GM10266 (cell line): ENCODE data around the gene CYTH1.

Experiments used
- DNase-seq: peaks from one replicate; pipeline ENCODE4 v3.0.0; 2012; ENCODE audit errors: extremely low spot score
- TF ChIP-seq, protein P1 (sequence below): IDR thresholded peaks from 2 replicates; pipeline ENCODE4 v1.5.1; 2012; ENCODE audit warnings: mild to moderate bottlenecking, low read depth; ENCODE audit not compliant: control insufficient read depth, insufficient read depth; ENCODE audit errors: missing control alignments

The CYTH1 gene

DNA sequence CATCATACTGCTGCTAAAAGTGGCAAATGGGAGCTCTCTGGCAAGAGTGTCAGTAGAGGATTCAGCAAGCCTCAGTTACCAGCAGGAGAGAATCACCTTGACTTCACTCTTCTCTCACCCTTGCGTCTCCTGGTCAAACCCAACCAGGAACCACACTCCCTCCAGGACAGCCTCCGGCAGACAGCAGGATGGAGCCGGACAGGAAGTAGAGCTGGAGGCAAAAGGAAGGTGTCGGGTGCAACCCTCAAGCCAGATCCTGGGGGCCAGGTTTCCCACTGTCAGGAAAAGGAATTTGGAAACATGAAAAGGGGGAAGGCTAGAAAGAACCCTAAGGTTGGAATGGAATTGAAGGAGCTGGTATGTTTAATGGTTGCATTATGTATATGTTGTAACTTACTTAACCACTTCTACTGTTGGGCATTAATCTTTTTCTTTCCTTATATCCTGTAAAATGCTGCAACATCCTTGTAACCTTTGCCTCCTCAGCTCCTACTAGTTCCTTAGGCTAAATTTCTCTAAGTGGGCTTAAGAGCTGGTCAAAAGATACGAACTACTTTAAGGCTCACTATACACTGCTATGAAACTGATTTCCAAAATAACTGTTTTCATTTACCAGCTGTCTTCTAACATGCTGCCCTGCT is 40.3 kb downstream of the CYTH1 start:
- no peak for DNase-seq
- TF ChIP-seq, protein P1, sequence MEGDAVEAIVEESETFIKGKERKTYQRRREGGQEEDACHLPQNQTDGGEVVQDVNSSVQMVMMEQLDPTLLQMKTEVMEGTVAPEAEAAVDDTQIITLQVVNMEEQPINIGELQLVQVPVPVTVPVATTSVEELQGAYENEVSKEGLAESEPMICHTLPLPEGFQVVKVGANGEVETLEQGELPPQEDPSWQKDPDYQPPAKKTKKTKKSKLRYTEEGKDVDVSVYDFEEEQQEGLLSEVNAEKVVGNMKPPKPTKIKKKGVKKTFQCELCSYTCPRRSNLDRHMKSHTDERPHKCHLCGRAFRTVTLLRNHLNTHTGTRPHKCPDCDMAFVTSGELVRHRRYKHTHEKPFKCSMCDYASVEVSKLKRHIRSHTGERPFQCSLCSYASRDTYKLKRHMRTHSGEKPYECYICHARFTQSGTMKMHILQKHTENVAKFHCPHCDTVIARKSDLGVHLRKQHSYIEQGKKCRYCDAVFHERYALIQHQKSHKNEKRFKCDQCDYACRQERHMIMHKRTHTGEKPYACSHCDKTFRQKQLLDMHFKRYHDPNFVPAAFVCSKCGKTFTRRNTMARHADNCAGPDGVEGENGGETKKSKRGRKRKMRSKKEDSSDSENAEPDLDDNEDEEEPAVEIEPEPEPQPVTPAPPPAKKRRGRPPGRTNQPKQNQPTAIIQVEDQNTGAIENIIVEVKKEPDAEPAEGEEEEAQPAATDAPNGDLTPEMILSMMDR, result no peak

DNA sequence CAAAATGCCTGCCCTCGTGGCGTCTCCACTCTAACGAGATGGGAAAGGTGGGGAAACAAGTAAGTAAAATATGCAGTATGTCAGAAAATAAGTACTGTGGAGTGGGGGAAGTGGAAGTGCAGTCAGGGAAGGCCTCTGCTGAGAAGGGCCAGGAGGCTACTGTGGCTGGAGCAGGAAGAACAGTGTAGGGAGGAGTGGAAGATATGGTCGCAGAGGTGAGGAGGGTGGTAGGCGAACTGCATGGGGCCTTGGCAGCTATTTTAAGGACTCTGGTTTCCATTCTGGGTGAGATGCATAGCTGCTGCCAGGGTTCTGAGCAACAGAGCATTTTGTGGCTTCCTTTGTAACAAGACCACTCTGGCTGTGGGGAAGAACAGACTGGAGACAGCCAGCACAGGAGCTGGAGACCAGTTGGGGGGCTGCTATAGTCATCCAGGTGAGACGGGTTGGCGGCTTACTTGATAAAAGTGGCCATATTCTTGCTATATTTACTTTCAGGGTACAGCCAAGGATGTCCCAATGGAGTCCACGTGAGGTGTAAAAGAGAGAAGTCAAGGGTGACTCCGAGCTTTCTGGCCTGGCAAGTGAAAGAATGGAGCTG is 42.6 kb downstream of the CYTH1 start:
- TF ChIP-seq, protein P1, result no peak
- DNase-seq, result no peak

DNA sequence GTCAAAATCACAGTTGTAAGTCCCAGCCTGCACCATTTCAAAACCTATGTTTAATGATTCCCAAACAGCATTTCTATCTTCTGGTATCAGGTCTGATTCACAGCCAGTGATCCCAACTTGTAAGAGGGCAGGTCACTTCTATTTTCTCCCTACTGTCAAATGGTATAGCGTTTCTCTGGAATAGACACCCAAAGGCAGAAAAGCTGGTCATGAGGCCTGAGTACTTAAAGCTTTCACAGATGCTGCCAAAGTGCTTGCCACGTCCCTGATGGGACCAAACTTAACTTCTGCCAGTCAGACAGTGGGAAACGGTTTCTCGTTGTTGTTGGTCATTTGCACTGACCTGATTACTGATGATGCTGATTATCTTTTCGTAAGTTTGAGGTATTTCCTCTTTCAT is 43.4 kb downstream of the CYTH1 start:
- TF ChIP-seq, protein P1, result no peak

DNA sequence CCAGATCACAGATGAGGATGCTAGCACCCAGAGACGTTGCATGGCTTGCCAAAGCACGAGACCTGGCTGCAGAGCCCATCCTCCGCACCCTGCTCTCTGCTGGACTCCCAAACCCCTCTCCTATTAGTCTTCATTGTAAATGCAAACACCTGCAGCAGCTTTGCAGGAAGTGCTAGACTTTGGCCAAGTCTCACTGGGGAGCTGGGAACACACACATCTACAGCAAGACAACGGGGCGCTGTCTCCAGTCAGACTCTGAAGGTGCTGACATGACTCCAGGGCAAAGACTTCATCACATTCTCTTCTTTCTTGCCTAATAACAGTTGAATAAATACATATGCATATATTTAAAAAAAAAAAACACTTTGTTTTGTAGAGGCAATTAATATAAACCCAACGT is 43.8 kb downstream of the CYTH1 start:
- TF ChIP-seq, protein P1, result no peak

More for the DNA sequence above, 43.4 kb downstream of the CYTH1 start:
- DNase-seq, result no peak

DNA sequence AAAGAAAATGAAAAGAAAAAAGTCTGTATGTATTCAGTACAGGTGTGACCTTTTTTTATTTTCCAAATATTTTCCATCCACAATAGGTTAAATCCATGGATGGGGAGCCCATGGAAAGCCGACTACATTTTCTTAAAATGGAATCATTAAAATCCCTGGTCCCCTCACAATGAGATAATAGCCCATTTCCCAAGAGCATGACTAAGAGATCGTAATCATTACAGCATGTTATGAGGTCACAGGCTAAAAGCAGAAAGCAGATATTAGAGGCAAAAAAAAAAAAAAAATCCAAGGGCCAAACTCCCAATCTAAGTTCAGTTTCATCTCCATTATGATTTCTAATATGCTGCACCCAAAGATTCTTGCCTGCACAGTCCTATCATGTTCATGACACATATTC is 44.7 kb downstream of the CYTH1 start:
- DNase-seq, result no peak
- TF ChIP-seq, protein P1, result no peak

More for the DNA sequence above, 43.8 kb downstream of the CYTH1 start:
- DNase-seq, result no peak

DNA sequence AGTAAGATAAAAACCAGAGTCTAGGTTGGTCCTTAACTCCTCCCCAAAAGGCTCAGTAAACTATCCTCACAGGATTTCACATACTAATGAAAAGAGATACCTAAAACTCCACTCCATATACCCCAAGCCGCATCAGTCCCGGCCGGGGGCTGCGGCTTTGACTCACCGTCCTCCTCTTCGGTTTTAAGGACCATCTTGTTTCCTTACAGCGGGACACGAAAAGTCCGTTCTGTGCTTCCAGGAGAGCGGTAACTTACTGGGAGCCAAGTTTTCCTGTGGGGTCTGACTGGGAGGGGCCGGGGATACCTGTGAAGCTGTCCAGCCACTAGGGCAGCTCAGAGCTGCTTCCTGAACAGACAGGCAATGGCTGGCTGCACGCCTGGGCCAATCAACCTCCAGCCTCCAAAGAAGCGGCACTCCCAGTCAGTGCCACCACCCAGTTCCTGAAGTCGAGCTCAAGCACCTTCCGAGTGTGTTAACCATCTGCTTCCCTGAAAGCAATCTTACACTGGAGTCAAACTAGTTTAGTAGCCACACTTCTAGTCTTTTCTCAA is 45.5 kb downstream of the CYTH1 start:
- TF ChIP-seq, protein P1, result peak; percentile 18
- DNase-seq, result peak; percentile 35
